Body of pancreas (tissue), 4 donors: ENCODE data around the gene NUDT12. TPM values are rescaled to one million over a fixed set of nuclear protein-coding genes. Genes with fewer than 3 reads are reported as not detected.
A peak's percentile ranks its signal among the peaks of the same experiment; 100 is the strongest.

Experiments used
- ATAC-seq: fragments of 150-250 bp; one replicate; pipeline ENCODE4 v1.9.1; 2016
- DNase-seq, 4 donors: peaks; one replicate each; pipeline ENCODE4 v3.0.0-alpha.2; 2019
- H3K27ac ChIP-seq, 4 donors: fragments of 200-600 bp; sonication (generic); 1 replicate in 3 of 4; 2 replicates in 1 of 4; pipeline versions ENCODE4 v1.5.1 to v1.6.1; 2016 to 2019; ENCODE audit warnings: mild to moderate bottlenecking in 1 of 4, mixed read lengths in 1 of 4, moderate library complexity in 1 of 4
- H3K27me3 ChIP-seq, 2 donors: fragments of 200-600 bp; sonication (generic); one replicate each; pipeline ENCODE4 v1.6.0; 2016; ENCODE audit warnings: mild to moderate bottlenecking in 1 of 2
- H3K36me3 ChIP-seq, 2 donors: fragments of 200-600 bp; sonication (generic); replicated peaks in 1 of 2; 2 replicates each; pipeline ENCODE4 v1.5.1; 2016; ENCODE audit warnings: low read depth in 2 of 2; ENCODE audit not compliant: insufficient read depth in 1 of 2
- H3K4me1 ChIP-seq: fragments of 200-600 bp; sonication (generic); one replicate; pipeline ENCODE4 v1.6.0; 2016
- H3K4me3 ChIP-seq, 2 donors: fragments of 200-600 bp; sonication (generic); 1 replicate in 1 of 2; 2 replicates in 1 of 2; pipeline ENCODE4 v1.5.1; 2016 to 2019
- H3K9me3 ChIP-seq, 3 donors: fragments of 200-600 bp; sonication (generic); 1 replicate in 2 of 3; 2 replicates in 1 of 3; pipeline ENCODE4 v1.5.1; 2016
- POLR2A ChIP-seq, 3 donors: fragments of 450-650 bp; IDR thresholded peaks; one replicate each; pipeline ENCODE4 v1.6.1; 2016; ENCODE audit warnings: antibody characterized with exemption in 3 of 3, mild to moderate bottlenecking in 2 of 3
- WGBS, 2 donors: methylation state at CpG; one replicate each; pipeline ENCODE4 v1.1.5; 2017; 5-methylcytosine and 5-hydroxymethylcytosine counted together
- intact Hi-C: fragments of 100-400 bp; cut with DNase I; formaldehyde crosslinking; loops from one replicate; pipeline ENCODE4 v1.15.1; 2023
- total RNA-seq, 2 donors: library from RNA; depleted of rRNA; stranded (reverse); fragments of >200 nt; gene quantifications; one replicate each; pipeline ENCODE4 v1.1.0, GENCODE V29; 2016
- TF ChIP-seq, protein P1 (sequence below), 7 experiments: fragments of 450-650 bp in 4 of 7; fragments of 200-600 bp in 3 of 7; sonication (generic) in 3 of 7; IDR thresholded peaks; one replicate each; pipeline ENCODE4 v1.5.1; 2016 to 2019; ENCODE audit warnings: antibody characterized with exemption in 7 of 7

NUDT12 gene
- total RNA-seq, 2 donors from 2014 or later = 14.3 to 20.8 TPM

- WGBS, 2 donors = 9 to 11% methylated on average over 2 of the region's 2 CpGs
- intact Hi-C loops = no loop called here
- no peak overlapping the region for H3K4me3 ChIP-seq
- no peaks in the 10 kb centered on the region for H3K4me1 ChIP-seq
- no peaks in the 10 kb centered on the region for H3K9me3 ChIP-seq
- no peak for DNase-seq
- ATAC-seq = peak; percentile 68
- H3K36me3 ChIP-seq = no peaks in the 10 kb centered on the region
- H3K27ac ChIP-seq = no peak overlapping the region
- TF ChIP-seq, protein P1, sequence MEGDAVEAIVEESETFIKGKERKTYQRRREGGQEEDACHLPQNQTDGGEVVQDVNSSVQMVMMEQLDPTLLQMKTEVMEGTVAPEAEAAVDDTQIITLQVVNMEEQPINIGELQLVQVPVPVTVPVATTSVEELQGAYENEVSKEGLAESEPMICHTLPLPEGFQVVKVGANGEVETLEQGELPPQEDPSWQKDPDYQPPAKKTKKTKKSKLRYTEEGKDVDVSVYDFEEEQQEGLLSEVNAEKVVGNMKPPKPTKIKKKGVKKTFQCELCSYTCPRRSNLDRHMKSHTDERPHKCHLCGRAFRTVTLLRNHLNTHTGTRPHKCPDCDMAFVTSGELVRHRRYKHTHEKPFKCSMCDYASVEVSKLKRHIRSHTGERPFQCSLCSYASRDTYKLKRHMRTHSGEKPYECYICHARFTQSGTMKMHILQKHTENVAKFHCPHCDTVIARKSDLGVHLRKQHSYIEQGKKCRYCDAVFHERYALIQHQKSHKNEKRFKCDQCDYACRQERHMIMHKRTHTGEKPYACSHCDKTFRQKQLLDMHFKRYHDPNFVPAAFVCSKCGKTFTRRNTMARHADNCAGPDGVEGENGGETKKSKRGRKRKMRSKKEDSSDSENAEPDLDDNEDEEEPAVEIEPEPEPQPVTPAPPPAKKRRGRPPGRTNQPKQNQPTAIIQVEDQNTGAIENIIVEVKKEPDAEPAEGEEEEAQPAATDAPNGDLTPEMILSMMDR (IDR thresholded peaks at IDR 0.05) = peak; percentile 30 to 68 (median 61)
- TF ChIP-seq POLR2A (IDR thresholded peaks at IDR 0.05) = no peak
- no peaks in the 10 kb centered on the region for H3K27me3 ChIP-seq
Observed at GRCh38 chr5:103587185-103587748, 24.7 kb upstream of the NUDT12 start.

GRCh38 chr5:103582364-103582763 lies 19.8 kb upstream of the NUDT12 start:
- no peak for TF ChIP-seq POLR2A (IDR thresholded peaks at IDR 0.05)
- TF ChIP-seq, protein P1 (IDR thresholded peaks at IDR 0.05) = peak in 6 of 7 experiments; percentile 39 to 64 (median 48)
- intact Hi-C loops = no loop called here
- no peaks in the 10 kb centered on the region for H3K27me3 ChIP-seq
- H3K4me1 ChIP-seq = no peaks in the 10 kb centered on the region
- ATAC-seq (peak; percentile 72), DNase-seq (peak; percentile 41 to 52 (median 45))
- H3K36me3 ChIP-seq = no peaks in the 10 kb centered on the region
- H3K27ac ChIP-seq = no peak overlapping the region
- no peaks in the 10 kb centered on the region for H3K9me3 ChIP-seq
- 7 to 20% methylated on average over 2 of the region's 2 CpGs for WGBS, 2 donors
- no peak overlapping the region for H3K4me3 ChIP-seq

GRCh38 chr5:103573411-103573810 lies 10.8 kb upstream of the NUDT12 start:
- Histone ChIP-seq H3K4me1 (peaks cover 25% of the 10 kb centered on the region), H3K27me3 (no peaks in the 10 kb centered on the region), H3K4me3 (no peak overlapping the region), H3K36me3 (no peaks in the 10 kb centered on the region), H3K27ac (no peak overlapping the region), H3K9me3 (no peaks in the 10 kb centered on the region)
- ATAC-seq (no peak), DNase-seq (no peak)
- 72 to 77% methylated on average over 3 of the region's 3 CpGs for WGBS, 2 donors
- TF ChIP-seq POLR2A (IDR thresholded peaks at IDR 0.05) = no peak
- TF ChIP-seq, protein P1 (IDR thresholded peaks at IDR 0.05) = no peak
- intact Hi-C loops = no loop called here

GRCh38 chr5:103572454-103572853 lies 9.9 kb upstream of the NUDT12 start:
- no peak for ATAC-seq
- Histone ChIP-seq H3K27me3 (no peaks in the 10 kb centered on the region), H3K4me3 (no peak overlapping the region), H3K27ac (no peak overlapping the region), H3K9me3 (no peaks in the 10 kb centered on the region), H3K4me1 (peaks cover 25% of the 10 kb centered on the region), H3K36me3 (no peaks in the 10 kb centered on the region)
- WGBS, 2 donors = 86 to 88% methylated on average over 5 of the region's 5 CpGs
- no peak for DNase-seq
- intact Hi-C loops = no loop called here
- TF ChIP-seq, protein P1 (IDR thresholded peaks at IDR 0.05) = no peak
- no peak for TF ChIP-seq POLR2A (IDR thresholded peaks at IDR 0.05)

DNA sequence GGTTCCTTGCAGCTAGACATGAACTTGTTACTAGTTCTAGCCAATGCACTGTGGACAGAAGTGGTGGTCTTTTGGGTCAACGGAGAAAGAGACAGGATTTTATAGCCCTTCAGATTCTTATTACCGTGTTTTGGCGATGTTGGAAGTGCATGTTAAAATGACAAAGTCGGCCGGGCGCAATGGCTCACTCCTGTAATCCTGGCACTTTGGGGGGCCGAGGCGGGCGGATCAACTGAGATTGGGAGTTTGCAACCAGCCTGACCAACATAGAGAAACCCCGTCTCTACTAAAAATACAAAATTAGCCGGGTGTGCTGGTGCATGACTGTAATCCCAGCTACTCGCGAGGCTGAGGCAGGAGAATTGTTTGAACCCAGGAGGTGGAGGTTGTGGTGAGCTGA lies 9.1 kb upstream of the NUDT12 start:
- H3K27me3 ChIP-seq = no peaks in the 10 kb centered on the region
- WGBS, 2 donors = 93 to 99% methylated on average over 13 of the region's 13 CpGs
- H3K4me3 ChIP-seq = no peak overlapping the region
- TF ChIP-seq, protein P1 (IDR thresholded peaks at IDR 0.05) = no peak
- TF ChIP-seq POLR2A (IDR thresholded peaks at IDR 0.05) = no peak
- H3K4me1 ChIP-seq = peaks cover 25% of the 10 kb centered on the region
- DNase-seq = no peak
- no peak overlapping the region for H3K27ac ChIP-seq
- intact Hi-C loops = no loop called here
- no peak for ATAC-seq
- no peaks in the 10 kb centered on the region for H3K36me3 ChIP-seq
- H3K9me3 ChIP-seq = no peaks in the 10 kb centered on the region
